Fibroblast of the aortic adventitia (primary cell): ENCODE results near the gene KLK8. TPM values are rescaled to one million over a fixed set of nuclear protein-coding genes. Genes with fewer than 3 reads are reported as not detected.

Experiments
- DNase-seq: peaks from one replicate; pipeline ENCODE4 v3.0.0-alpha.2; 2010; ENCODE audit warnings: low read depth
- H3K4me3 ChIP-seq: 2 replicates; pipeline ENCODE4 v1.5.1; 2011; ENCODE audit warnings: low read depth, mild to moderate bottlenecking, control low read depth, low read length, moderate library complexity
- total RNA-seq: library from RNA; depleted of rRNA; stranded (reverse); fragments of >200 nt; gene quantifications from 2 replicates; pipeline ENCODE4 v1.2.3, GENCODE V29; 2012; ENCODE audit warnings: low replicate concordance
- TF ChIP-seq, protein P1 (sequence below): IDR thresholded peaks from 2 replicates; pipeline ENCODE4 v1.5.1; 2011; ENCODE audit warnings: mild to moderate bottlenecking, low read length, control low read depth, inconsistent platforms; ENCODE audit not compliant: insufficient read depth

KLK8 gene, protein sequence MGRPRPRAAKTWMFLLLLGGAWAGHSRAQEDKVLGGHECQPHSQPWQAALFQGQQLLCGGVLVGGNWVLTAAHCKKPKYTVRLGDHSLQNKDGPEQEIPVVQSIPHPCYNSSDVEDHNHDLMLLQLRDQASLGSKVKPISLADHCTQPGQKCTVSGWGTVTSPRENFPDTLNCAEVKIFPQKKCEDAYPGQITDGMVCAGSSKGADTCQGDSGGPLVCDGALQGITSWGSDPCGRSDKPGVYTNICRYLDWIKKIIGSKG
- total RNA-seq, result not detected in 2 replicates

- no peak within 1 kb of the TSS for H3K4me3 ChIP-seq
- no peak for DNase-seq
- TF ChIP-seq, protein P1, sequence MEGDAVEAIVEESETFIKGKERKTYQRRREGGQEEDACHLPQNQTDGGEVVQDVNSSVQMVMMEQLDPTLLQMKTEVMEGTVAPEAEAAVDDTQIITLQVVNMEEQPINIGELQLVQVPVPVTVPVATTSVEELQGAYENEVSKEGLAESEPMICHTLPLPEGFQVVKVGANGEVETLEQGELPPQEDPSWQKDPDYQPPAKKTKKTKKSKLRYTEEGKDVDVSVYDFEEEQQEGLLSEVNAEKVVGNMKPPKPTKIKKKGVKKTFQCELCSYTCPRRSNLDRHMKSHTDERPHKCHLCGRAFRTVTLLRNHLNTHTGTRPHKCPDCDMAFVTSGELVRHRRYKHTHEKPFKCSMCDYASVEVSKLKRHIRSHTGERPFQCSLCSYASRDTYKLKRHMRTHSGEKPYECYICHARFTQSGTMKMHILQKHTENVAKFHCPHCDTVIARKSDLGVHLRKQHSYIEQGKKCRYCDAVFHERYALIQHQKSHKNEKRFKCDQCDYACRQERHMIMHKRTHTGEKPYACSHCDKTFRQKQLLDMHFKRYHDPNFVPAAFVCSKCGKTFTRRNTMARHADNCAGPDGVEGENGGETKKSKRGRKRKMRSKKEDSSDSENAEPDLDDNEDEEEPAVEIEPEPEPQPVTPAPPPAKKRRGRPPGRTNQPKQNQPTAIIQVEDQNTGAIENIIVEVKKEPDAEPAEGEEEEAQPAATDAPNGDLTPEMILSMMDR, result no peak
Measured at GRCh38 chr19:51001515-51001914, at the start of gene KLK8. Gene KLK8, minus strand, starts transcription at chr19:51001604. Its CDS starts 437 bp downstream, at chr19:51001167.

GRCh38 chr19:51047031-51047335 lies 45.6 kb upstream of the KLK8 start:
- no peak overlapping the region for H3K4me3 ChIP-seq
- TF ChIP-seq, protein P1, result no peak
- DNase-seq, result no peak

DNA sequence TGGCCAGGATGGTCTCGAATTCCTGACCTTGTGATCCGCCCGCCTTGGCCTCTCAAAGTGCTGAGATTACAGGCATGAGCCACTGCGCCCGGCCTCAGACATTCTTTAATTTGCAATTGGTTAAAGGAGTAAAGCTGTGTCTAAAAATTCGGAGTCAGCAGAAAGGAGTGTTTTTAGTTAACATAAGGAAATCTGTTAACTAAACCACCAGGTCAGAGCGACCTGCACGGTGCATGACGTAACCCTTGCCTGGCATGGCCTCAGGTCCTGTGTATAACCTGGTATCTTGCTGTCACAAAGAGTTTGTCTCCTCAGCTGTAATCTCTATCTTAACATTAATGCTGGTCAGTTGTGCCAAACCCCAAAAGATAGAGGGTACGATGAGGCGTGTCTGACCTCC lies 42.9 kb upstream of the KLK8 start:
- TF ChIP-seq, protein P1, result no peak
- DNase-seq, result no peak
- no peak overlapping the region for H3K4me3 ChIP-seq

- no peak overlapping the region for H3K4me3 ChIP-seq
- no peak for DNase-seq
- TF ChIP-seq, protein P1, result no peak
Measured at GRCh38 chr19:51043497-51043896, 42.1 kb upstream of the KLK8 start.

DNA sequence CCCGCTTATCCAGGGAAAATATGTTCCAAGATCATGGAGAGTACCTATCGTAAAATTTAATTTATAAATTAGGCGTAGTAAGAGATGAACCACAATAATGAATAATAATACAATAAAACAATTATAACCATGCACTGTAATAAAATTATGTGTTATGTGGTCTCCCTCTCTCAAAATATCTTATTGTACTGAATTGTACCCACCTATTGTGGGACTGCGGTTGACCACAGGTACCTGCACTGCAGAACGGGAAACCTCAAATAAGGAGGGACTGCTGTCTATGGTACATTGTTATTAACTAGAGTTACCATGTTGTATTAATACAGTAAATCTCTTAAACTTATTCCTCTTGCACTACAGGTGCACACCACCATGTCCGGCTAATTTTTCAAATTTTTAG lies 38.7 kb upstream of the KLK8 start:
- DNase-seq, result no peak
- TF ChIP-seq, protein P1, result no peak
- no peak overlapping the region for H3K4me3 ChIP-seq

GRCh38 chr19:51036519-51036918 lies 35.1 kb upstream of the KLK8 start:
- TF ChIP-seq, protein P1, result no peak
- H3K4me3 ChIP-seq, result no peak overlapping the region
- no peak for DNase-seq

- TF ChIP-seq, protein P1, result no peak
- DNase-seq, result no peak
- H3K4me3 ChIP-seq, result no peak within 1 kb of the TSS
Measured at GRCh38 chr19:51034704-51035103, 33.3 kb upstream of the KLK8 start, which contains the start of gene KLK12. Gene KLK12, minus strand, starts transcription at chr19:51035002. Its CDS starts 381 bp downstream, at chr19:51034621.
